ENCODE measurements around the gene TBC1D4.

TBC1D4 gene

GRCh38 chr13:75410207-75410606, 71.8 kb downstream of the TBC1D4 start:
- no peak for TF ChIP-seq CTCF (IDR thresholded peaks at IDR 0.05; ENCODE audit: extremely low read depth, insufficient read depth, missing control alignments)
- no peak for DNase-seq (ENCODE audit: low spot score)
- in situ Hi-C loops (cut with MboI; ENCODE audit: low pct_unique_long_range_greater_than_20kb, low sequenced_read_pairs, unreplicated experiment) = no loop called here

GRCh38 chr13:75407998-75408397, 74.0 kb downstream of the TBC1D4 start:
- in situ Hi-C loops (cut with MboI; ENCODE audit: low pct_unique_long_range_greater_than_20kb, low sequenced_read_pairs, unreplicated experiment) = no loop called here
- TF ChIP-seq CTCF (IDR thresholded peaks at IDR 0.05; ENCODE audit: extremely low read depth, insufficient read depth, missing control alignments) = no peak
- DNase-seq (ENCODE audit: low spot score) = no peak

GRCh38 chr13:75407473-75407872, 74.5 kb downstream of the TBC1D4 start:
- TF ChIP-seq CTCF (IDR thresholded peaks at IDR 0.05; ENCODE audit: extremely low read depth, insufficient read depth, missing control alignments) = no peak
- in situ Hi-C loops (cut with MboI; ENCODE audit: low pct_unique_long_range_greater_than_20kb, low sequenced_read_pairs, unreplicated experiment) = no loop called here
- no peak for DNase-seq (ENCODE audit: low spot score)

GRCh38 chr13:75405976-75406703, 75.8 kb downstream of the TBC1D4 start:
- DNase-seq (ENCODE audit: low spot score) = no peak
- in situ Hi-C loops (cut with MboI; ENCODE audit: low pct_unique_long_range_greater_than_20kb, low sequenced_read_pairs, unreplicated experiment) = no loop called here
- TF ChIP-seq CTCF (IDR thresholded peaks at IDR 0.05; ENCODE audit: extremely low read depth, insufficient read depth, missing control alignments) = no peak

GRCh38 chr13:75404726-75405125, 77.2 kb downstream of the TBC1D4 start:
- no peak for DNase-seq (ENCODE audit: low spot score)
- in situ Hi-C loops (cut with MboI; ENCODE audit: low pct_unique_long_range_greater_than_20kb, low sequenced_read_pairs, unreplicated experiment) = no loop called here
- TF ChIP-seq CTCF (IDR thresholded peaks at IDR 0.05; ENCODE audit: extremely low read depth, insufficient read depth, missing control alignments) = no peak

- DNase-seq (ENCODE audit: low spot score) = no peak
- in situ Hi-C loops (cut with MboI; ENCODE audit: low pct_unique_long_range_greater_than_20kb, low sequenced_read_pairs, unreplicated experiment) = no loop called here
- TF ChIP-seq CTCF (IDR thresholded peaks at IDR 0.05; ENCODE audit: extremely low read depth, insufficient read depth, missing control alignments) = no peak
These were observed 79.2 kb downstream of the TBC1D4 start for GRCh38 chr13:75402787-75403186.

Measured in GM13977 (cell line).